ENCODE results near the gene AK1.

AK1 gene

DNA sequence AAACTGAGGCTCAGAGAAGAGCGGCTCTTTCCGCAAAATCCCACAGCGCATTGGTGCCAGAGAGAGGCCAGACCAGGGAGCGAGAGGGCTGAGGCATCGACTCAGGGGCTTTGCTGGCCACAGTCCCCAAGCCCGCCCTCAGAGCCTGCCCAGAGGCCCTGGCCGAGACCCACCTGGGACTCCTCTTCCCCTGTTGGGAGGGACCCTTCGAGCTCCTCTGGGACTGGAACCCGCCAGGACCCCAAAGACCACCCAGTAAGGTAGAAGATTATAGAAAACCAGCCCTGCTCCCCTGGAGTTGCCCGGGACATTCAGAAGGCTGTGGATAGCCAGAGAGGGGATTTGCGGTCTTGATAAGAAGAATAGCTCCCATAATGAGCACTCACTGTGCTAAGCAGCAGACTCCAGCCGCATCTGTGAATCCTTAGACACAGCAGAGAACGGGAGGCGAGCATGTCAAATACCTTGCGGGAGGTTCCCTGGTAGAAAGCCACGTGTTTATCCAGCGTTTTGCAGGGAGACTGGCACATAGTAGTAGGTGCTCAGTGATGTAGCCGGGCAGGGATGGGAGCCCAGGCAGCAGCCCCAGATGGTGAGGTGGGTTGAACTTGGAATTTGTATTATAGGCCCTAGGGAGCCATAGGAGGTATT, 651 bp upstream of the AK1 start:
- no peak for TF ChIP-seq CTCF (IDR thresholded peaks at IDR 0.05; ENCODE audit: low read depth, low read length)
- peak overlapping the region; percentile 44 to 60 for H3K4me3 ChIP-seq (replicated peaks in 1 of 2; ENCODE audit: low read depth in 2 of 2, low read length in 2 of 2)
- DNase-seq (ENCODE audit: low read depth in 2 of 2) = no peak

DNA sequence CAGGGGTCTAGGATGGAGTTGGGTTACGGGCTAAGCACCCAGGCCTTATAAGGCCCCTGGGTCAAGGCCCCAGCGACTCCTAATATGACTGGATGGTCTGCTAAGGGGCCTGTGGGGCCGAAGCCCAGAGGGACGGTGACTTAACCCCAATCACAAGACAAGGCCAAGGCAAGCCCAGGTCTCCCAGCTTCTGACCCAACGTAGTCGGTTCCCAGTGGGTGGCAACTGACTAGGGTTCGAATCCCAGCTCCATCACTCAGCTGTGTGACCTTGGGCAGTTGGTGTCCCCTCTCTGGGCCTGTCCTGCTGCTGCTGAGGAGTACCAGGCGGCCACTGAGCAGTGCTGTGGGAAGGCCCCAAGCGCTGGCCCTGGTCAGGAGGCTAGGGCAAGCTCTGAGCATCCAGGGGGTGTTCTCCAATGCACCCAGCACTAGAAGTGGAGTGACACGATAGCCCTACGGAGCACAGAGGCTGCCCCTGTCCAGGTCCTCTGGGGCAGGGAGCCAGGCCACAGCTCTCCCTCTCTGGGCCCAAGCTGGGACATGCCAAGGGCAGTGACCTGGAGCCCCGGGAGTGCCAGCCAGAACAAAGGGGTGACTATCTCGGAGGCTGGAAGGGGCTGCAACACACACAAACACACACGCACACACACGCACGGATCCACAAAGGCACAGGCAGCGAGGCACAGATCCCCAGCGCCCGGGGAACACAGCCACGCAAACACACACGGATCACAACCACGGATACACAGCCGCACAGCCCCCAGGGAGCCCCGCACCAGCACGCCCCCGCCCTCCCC, 512 bp downstream of the AK1 start:
- H3K4me3 ChIP-seq (replicated peaks in 1 of 2; ENCODE audit: low read depth in 2 of 2, low read length in 2 of 2) = peak overlapping the region; percentile 55 to 60
- no peak for TF ChIP-seq CTCF (IDR thresholded peaks at IDR 0.05; ENCODE audit: low read depth, low read length)
- no peak for DNase-seq (ENCODE audit: low read depth in 2 of 2)

DNA sequence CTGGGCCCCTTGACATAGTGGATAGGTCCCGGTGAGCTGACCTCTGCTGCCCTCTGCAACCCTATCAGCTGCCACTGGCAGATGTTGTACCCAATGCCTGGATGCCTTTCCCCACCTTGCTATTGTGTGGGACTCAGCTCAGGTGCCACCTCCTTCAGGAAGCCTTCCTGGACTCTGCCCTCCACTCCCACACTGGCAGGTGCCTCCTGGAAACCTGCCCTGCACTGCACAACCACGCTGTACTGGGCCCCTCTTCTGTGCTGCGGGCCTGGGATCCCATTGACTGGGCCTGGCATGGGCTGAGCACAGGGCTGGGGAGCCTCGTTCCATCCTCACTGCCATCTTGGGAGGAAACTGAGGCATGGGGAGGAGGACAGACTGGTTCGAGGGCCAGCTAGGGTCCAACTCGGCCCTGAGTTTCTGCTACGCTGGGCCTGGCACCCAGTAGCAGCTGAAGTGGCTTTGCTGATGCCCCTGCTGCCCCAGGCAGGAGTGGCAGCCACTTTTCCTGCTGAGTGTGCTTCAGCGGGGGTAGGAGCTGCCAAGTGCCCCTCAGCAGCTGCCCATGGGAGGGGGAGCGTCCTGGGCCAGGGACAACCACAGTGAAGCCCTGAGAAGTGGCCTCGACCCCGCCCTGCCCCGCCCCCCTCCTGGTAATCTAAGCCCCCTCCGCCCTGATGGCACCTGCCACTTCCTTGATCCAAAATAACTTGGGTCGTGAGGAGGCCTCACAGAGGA, 1.3 kb downstream of the AK1 start:
- no peak for DNase-seq (ENCODE audit: low read depth in 2 of 2)
- TF ChIP-seq CTCF (IDR thresholded peaks at IDR 0.05; ENCODE audit: low read depth, low read length) = no peak
- H3K4me3 ChIP-seq (replicated peaks in 1 of 2; ENCODE audit: low read depth in 2 of 2, low read length in 2 of 2) = no peak overlapping the region

- DNase-seq (ENCODE audit: low read depth in 2 of 2) = peak in 1 of 2 donors; percentile 59
- TF ChIP-seq CTCF (IDR thresholded peaks at IDR 0.05; ENCODE audit: low read depth, low read length) = no peak
- peak overlapping the region in 1 of 2 donors; percentile 2 for H3K4me3 ChIP-seq (replicated peaks in 1 of 2; ENCODE audit: low read depth in 2 of 2, low read length in 2 of 2)
These were observed 2.0 kb downstream of the AK1 start for GRCh38 chr9:127875306-127875966.

DNA sequence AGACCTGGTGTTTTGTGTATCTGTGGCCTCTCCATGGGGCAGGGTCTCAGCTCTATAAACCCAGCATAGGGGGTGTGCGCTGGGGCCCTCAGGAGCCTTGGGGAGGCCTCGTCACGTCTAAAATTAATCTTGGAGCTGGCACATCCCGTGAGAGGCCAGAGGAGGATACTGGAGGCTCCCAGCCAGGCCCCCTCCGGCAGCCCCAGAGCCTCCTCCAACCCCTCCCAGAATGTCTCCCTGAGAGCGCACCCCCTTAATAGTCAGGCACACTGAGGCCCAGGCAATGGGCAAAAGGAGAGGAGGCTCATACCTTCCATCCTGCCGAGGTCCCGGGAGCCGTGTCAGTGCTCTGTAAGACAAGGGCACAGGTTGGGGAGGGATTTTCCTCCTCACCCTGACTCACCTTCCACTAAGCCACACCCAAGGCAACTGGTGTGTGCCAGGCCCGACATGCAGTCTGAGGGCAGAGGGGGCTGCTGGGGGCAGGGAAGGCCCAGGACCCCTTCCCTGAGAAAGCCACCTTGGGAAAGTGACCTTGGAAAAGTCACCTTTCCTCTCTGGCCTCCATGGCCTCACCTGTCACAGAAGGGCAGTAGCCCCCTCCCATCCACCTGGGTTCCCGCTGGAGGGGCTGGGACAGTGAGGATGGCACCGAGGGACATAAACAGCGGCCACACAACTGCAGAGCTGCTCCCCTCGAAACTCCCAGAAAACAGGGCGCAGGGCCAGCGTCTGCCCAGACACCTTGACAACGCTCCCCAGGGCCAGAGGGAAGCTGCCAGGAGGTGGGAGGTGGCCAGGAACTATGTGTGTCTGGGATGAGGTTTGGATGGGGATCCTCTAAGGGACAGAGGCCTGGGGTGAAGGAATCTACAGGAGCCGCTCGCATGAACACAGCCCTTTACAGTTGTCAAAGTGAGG, 2.9 kb downstream of the AK1 start:
- no peak for DNase-seq (ENCODE audit: low read depth in 2 of 2)
- no peak overlapping the region for H3K4me3 ChIP-seq (replicated peaks in 1 of 2; ENCODE audit: low read depth in 2 of 2, low read length in 2 of 2)
- no peak for TF ChIP-seq CTCF (IDR thresholded peaks at IDR 0.05; ENCODE audit: low read depth, low read length)
